Liver (tissue), 3 donors: ENCODE data around the gene SLC25A10.

Experiments
- TAF1 ChIP-seq: conservative IDR thresholded peaks from 2 replicates; pipeline ENCODE4 v1.6.1; 2016; ENCODE audit warnings: antibody characterized with exemption, mild to moderate bottlenecking
- TF ChIP-seq, protein P1 (sequence below): fragments of 150-350 bp; IDR thresholded peaks from 2 replicates; pipeline ENCODE4 v1.5.1; 2017; ENCODE audit warnings: improper control_type of control experiment, low read depth, low read length; ENCODE audit not compliant: missing input control
- donor health status: healthy.
- donor health status: healthy.

GRCh38 chr17:81664051-81664470, 48.0 kb upstream of the SLC25A10 start:
- TF ChIP-seq, protein P1, sequence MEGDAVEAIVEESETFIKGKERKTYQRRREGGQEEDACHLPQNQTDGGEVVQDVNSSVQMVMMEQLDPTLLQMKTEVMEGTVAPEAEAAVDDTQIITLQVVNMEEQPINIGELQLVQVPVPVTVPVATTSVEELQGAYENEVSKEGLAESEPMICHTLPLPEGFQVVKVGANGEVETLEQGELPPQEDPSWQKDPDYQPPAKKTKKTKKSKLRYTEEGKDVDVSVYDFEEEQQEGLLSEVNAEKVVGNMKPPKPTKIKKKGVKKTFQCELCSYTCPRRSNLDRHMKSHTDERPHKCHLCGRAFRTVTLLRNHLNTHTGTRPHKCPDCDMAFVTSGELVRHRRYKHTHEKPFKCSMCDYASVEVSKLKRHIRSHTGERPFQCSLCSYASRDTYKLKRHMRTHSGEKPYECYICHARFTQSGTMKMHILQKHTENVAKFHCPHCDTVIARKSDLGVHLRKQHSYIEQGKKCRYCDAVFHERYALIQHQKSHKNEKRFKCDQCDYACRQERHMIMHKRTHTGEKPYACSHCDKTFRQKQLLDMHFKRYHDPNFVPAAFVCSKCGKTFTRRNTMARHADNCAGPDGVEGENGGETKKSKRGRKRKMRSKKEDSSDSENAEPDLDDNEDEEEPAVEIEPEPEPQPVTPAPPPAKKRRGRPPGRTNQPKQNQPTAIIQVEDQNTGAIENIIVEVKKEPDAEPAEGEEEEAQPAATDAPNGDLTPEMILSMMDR: no peak
- no peak for TF ChIP-seq TAF1
